CD4-positive, alpha-beta T cell treated with Interleukin-10 for 1 hour (primary cell): ENCODE results near the gene ATF3.
"Not testable (repeated sequence)": the region's sequence is repeated elsewhere in the genome, so short reads cannot be mapped to it uniquely, and the experiment has no call there.

Source experiments
- DNase-seq: peaks from one replicate; pipeline ENCODE4 v3.0.0-alpha.2; 2020

The ATF3 gene

GRCh38 chr1:212629450-212630157, 21.0 kb downstream of the ATF3 start:
- DNase-seq: no peak

GRCh38 chr1:212630158-212630900, 21.8 kb downstream of the ATF3 start:
- DNase-seq: peak; percentile 71

- DNase-seq: no peak
These were observed 24.6 kb downstream of the ATF3 start for GRCh38 chr1:212633161-212633560.

DNA sequence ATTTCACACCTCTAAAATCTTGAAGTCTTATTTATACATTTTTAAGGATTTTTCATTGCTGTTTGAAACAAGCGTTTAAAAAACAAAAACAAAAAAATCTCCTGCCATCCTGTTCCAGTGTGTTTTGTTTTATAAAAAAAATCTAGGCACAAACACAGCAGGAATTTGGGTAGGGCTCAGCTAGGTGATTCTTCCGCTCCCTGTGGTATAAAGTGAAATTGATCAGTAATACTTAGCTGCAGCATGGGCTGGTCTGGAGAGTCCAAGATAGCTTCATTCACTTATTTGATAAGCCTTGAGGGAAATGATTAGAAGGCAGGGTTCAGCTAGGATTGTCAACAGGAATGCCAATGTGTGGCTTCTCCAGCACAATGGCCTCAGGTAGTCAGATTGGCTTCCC, 25.7 kb downstream of the ATF3 start:
- DNase-seq: no peak

- peak; percentile 18 for DNase-seq
These were observed 26.6 kb downstream of the ATF3 start for GRCh38 chr1:212635141-212635631.

DNA sequence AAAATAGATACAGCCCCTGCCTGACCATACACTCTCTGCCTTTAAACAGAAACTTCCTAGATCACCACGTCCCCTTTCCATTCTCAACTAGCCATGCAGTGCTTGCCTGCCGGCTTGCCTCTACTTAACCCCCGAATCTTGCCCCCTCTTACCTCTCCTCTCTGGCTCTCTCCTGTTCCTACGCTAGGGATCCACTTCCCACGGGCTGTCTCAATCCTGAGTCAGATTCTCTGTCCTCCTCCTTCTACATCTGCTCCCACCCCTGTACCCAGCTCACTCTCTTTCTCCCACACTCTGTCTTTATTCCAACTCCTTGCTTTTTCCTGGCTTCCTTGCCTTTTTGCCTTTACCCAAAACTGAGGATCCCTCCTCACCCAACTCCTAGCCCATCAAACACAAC, 29.3 kb downstream of the ATF3 start:
- no peak for DNase-seq

DNA sequence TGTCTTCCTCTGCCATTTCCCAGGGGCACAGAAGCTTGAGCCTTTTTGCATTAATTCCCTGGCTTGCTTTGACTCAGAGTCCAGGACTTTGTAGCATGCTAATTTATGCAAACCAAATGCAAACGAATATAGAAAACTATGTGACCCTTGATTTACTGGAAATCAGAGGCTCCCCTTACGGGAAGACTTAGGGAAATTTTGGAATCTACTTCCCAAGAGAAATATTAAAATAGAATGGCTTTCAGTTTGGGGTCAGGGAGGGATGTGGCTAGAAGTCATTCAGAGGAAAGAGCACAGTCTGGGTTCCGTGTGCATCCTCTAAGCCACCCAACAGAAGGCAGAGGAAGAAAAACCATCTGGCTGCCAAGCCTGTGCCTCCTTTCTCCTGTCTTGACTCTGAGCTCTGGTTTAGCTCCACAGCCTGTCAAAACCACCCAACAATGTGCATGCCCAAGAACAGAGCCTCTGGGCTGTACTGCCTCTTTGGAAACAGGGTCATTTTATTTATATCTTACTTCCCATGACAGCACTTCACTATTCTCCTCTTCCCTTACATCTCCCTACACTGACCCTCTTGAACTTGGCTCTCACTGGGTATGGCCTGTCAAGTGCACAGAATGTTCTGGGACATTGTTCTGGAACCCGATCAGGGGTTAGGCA, 30.1 kb downstream of the ATF3 start:
- DNase-seq: no peak

- DNase-seq: not testable (repeated sequence)
These were observed 31.0 kb downstream of the ATF3 start for GRCh38 chr1:212639524-212639923.

- no peak for DNase-seq
These were observed 31.8 kb downstream of the ATF3 start for GRCh38 chr1:212640223-212640878.

- no peak for DNase-seq
These were observed 33.4 kb downstream of the ATF3 start for GRCh38 chr1:212641956-212642355.

DNA sequence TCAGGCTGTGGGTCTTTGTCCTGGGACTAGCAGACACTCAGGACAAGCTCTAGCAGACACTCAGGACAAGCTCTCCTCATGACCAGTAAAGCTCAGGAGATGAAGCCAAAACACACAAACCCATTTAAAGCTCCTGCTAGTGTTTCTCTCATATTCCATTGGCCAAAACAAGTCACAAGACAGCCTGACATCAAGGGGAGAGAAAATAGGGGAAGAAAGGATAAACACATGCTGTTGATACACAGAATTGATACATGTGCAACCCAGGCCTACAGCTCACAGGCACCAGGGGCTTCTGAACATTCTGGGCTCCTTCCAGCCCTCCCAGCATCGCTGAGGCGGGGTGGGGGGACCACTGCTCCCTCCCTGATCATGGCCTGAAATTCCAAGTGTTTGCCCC, 35.3 kb downstream of the ATF3 start:
- no peak for DNase-seq

DNA sequence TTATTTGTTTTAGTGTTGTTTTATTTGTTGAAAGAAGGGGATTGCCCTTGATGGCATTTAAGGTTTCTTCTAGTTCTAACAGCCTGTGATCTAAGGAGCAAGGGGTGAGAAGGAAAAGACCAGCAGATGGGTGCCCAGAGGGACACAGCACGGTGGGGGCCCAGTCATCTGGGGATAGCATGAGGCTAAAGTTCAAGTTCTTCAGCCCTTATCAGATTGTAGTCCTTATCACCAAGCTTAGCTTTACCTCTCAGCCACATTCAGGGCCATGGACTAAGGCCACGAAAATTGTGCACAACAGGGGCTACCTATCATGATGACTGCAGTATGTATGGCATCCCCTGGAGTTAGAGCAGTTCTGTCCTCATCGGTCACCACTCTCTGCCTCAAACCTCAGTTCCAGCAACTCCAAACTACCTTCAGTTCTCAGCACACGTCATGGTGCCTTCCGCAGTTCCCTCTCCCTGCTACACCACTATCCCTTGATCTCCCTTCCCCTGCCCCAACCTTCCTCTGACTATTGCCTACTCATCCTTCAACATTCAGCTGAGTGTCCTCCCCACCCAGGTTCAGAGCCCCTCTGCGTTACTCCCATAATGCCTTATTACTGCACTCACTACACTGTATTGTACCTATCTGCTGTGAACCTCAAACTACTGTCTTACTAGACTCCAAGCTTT, 36.4 kb downstream of the ATF3 start:
- DNase-seq: no peak

DNA sequence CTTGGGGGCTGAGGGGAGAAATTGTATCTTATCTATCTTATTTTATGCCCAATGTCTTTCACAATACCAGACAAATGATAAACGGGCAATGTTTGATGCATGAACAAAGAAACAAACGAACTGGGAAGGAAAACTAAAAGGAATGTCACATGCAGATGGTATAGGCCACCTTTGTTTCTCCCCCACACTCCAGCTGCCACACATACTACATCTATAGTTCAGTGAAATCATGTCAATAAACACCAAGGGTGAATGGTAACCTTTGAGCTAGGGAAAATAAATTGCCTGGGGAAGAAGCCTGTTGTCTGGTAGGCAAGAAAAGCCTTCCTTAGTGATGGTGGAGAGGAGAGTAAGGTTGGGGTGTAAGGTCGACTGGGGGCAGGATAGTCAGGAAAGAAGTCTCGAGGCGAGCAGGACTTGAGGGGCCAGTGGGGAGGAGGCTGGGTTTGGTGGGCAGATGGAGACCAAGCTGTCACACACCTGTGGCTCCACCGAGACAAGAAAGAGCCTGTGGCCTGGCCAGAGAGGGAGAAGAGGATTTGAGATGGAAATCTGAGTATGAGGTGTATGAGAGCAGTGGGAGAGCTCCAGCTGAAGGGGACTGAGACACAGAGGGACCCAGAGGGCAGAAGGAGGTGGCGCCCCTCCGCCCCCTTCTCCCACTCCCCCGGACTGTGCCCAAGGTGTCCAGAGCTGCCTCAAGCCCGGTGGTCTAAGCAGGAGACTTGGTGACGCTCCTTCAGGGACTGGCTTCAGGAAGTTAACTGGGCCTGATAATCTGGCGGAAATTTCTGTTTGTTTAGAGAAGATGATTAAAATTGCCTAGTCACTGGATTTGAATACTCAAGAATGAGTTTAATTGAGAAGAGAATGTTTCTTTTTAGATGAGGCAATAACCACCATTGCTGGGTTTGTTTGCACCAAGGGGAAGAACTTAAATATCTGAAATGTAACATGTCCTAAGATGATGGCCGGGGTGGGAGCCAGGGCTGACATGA, 37.3 kb downstream of the ATF3 start:
- DNase-seq: no peak

DNA sequence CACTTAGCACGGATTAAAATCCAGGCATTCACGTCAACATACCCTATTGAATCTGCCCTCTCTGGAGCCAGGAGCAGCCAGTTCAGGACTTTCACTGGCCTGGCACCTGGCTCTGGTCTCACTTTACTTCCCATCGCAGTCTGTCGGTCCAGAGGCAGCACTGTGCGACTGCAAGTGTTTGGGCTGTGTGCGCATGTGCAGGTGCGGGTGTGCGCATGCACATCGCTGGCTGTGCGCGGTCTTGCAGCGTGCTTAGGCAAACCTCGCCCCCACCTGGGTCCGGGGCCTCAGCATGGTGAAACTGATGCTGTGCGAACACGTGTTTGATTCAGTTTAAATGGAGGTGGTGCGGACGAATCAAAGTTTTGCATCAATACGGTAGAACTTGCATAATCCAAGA, 38.0 kb downstream of the ATF3 start:
- DNase-seq: no peak

- DNase-seq: no peak
These were observed 38.4 kb downstream of the ATF3 start for GRCh38 chr1:212647004-212647403.

DNA sequence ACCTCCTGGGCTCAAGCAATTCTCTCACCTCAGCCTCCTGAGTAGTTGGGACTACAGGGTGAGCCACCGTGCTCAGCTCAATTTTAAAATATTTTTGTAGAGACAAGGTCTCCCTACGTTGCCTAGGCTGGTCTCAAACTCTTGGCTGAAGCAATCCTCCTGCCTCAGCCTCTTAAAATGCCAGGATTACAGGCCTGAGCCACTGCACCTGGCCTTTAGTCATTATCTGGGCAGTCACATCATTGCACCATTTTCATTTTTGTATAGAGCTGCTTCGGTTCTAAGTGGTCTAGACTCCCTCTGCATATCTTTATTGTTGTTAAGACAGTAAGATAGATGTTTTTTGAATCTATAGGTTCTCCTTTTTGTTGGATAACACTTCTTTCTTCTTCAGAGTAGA, 39.9 kb downstream of the ATF3 start:
- no peak for DNase-seq

DNA sequence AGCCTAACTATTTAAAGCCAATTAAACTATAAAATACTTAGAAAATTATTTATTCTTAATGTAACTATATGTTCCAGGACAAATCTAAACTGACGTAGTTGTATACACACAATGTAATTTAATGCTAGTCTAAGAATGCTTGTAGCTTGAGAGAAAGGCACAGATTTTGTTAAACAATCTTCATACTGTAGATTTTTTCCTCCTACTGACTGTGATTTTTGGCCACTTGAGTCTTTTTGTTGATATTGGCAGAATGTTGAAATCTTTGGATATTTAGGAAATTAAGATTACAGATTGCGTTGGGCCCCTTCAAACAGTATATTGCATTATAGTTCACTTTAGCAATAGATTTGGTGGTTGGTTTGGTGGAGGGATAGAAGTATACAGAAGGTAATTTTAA, 40.5 kb downstream of the ATF3 start:
- DNase-seq: no peak

DNA sequence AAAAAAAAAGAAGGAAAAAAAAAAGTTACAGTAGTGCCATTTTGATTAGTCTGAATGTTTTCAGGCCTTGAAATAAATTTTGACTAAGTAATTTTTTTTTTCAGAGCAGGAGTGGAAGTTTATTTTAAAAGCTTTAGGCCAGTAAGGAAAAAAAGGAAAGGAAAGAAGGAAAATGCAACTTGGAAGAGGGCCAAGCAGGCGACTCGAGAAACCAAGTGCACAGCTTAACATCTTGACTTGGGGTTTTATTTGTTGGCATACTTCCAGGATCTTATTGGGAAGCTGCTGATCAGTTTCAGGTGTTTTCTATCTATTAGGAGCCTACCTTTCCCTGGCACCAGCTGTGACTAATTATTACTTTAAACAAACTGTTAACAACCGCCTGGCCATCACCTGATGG, 41.7 kb downstream of the ATF3 start:
- DNase-seq: no peak

- DNase-seq: no peak
These were observed 43.0 kb downstream of the ATF3 start for GRCh38 chr1:212651521-212651920.

DNA sequence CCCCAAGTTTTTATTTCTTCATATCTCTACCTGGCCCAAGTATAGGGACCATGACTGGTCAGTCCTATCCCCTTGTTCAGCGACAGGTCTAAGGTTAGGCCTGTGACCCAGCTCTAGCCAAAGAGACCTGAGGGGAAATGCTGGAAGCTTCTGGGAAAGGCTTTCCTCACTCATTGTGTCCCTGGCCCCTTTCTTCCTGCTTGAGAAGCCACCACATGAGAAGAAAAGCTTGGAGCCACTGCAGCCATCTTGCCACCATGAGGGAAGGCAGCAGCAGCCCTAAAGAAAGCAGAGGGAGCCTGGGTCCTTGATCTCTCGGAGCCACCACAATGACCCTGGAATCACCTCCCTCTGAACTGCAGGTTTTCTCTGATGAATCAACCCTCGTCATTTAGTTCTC, 43.4 kb downstream of the ATF3 start:
- no peak for DNase-seq

- DNase-seq: no peak
These were observed 44.0 kb downstream of the ATF3 start for GRCh38 chr1:212652609-212653008.
